Stomach (tissue), 9 donors: ENCODE data around the gene MYPN. TPM values are rescaled to one million over a fixed set of nuclear protein-coding genes. Genes with fewer than 3 reads are reported as not detected.

Source experiments
- DNase-seq, 2 donors: peaks; one replicate each; pipeline versions ENCODE4 v3.0.0 to v3.0.0-alpha.2; 2013 to 2019
- H3K27ac ChIP-seq, 5 donors: fragments of 200-600 bp in 4 of 5; sonication (generic) in 4 of 5; one replicate each; pipeline ENCODE4 v1.5.1; 2013 to 2019; ENCODE audit warnings: mild to moderate bottlenecking in 1 of 5, moderate library complexity in 1 of 5
- H3K27me3 ChIP-seq, 3 donors: fragments of 200-600 bp; sonication (generic); one replicate each; pipeline ENCODE4 v1.5.1; 2017 to 2019; ENCODE audit warnings: mixed run types in 1 of 3
- H3K36me3 ChIP-seq, 4 donors: fragments of 200-600 bp; sonication (generic); 1 replicate in 3 of 4; 2 replicates in 1 of 4; pipeline ENCODE4 v1.5.1; 2016 to 2019
- H3K4me1 ChIP-seq, 4 donors: fragments of 200-600 bp; sonication (generic); one replicate each; pipeline ENCODE4 v1.5.1; 2016 to 2019
- H3K4me3 ChIP-seq, 4 donors: fragments of 200-600 bp; sonication (generic) in 3 of 4; one replicate each; pipeline ENCODE4 v1.5.1; 2016 to 2019; ENCODE audit warnings: mild to moderate bottlenecking in 1 of 4
- H3K9me3 ChIP-seq, 4 donors: fragments of 200-600 bp; sonication (generic); one replicate each; pipeline ENCODE4 v1.5.1; 2016 to 2019
- EP300 ChIP-seq: sonication (generic); formaldehyde crosslinking; IDR thresholded peaks from one replicate; pipeline ENCODE4 v1.6.1; 2017; ENCODE audit warnings: antibody characterized with exemption
- POLR2A ChIP-seq, 4 donors: fragments of 450-650 bp; IDR thresholded peaks; one replicate each; pipeline ENCODE4 v1.6.1; 2016; ENCODE audit warnings: antibody characterized with exemption in 4 of 4, control low read depth in 2 of 4, mild to moderate bottlenecking in 1 of 4, moderate library complexity in 1 of 4
- POLR2AphosphoS5 ChIP-seq, 3 donors: sonication (generic); formaldehyde crosslinking; IDR thresholded peaks; one replicate each; pipeline ENCODE4 v1.6.1; 2016; ENCODE audit warnings: antibody characterized with exemption in 3 of 3
- WGBS, 5 donors: extraction: QIAGEN DNeasy Blood & Tissue Kit in 3 of 5; methylation state at CpG; one replicate each; pipeline versions ENCODE4 v1.1.5 to v1.1.7; 2013 to 2018; 5-methylcytosine and 5-hydroxymethylcytosine counted together
- intact Hi-C: fragments of 100-400 bp; cut with DNase I; formaldehyde crosslinking; loops from one replicate; pipeline ENCODE4 v1.15.1; 2023; ENCODE audit warnings: low total_unique reads
- polyA plus RNA-seq, 3 donors: library from polyadenylated mRNA; stranded (reverse); fragments of 200-250 nt; gene quantifications; one replicate each; pipeline ENCODE4 v1.2.3, GENCODE V29; 2013
- total RNA-seq, 5 donors: library from RNA; depleted of rRNA; stranded (reverse); fragments of >200 nt; gene quantifications; one replicate each; pipeline versions ENCODE4 v1.1.0 to v1.2.3, GENCODE V29; 2014 to 2016
- TF ChIP-seq, protein P1 (sequence below), 7 experiments: fragments of 450-650 bp in 4 of 7; fragments of 200-600 bp in 3 of 7; sonication (generic) in 3 of 7; IDR thresholded peaks; one replicate each; pipeline ENCODE4 v1.5.1; 2016 to 2019; ENCODE audit warnings: antibody characterized with exemption in 7 of 7, control low read depth in 2 of 7, mild to moderate bottlenecking in 1 of 7
- donor health status: healthy with polysubstance abuse.
- donor health status: Bipolar disorder and iron deficiency.
- donor health status: healthy.

MYPN gene
- total and polyA plus RNA-seq, 8 donors, result 0.06 to 0.76 (median 0.40) TPM; not detected in 4

DNA sequence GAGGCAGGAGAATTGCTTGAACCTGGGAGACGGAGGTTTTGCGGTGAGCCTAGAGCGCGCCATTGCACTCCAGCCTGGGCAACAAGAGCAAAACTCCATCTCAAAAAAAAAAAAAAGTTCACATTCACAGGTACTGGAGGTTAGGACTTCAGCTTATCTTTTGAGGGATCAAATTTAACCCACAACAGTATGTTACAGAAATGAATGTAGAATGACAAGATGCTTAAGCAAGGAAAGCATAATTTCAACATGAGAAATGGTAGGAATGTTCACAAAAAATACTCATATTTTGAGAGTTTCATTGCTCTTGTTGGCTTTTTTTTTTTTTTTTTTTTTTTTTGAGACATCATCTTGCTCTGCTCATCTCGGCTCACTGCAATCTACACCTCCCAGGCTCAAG, 32.3 kb upstream of the MYPN start:
- Histone ChIP-seq H3K9me3 (no peaks in the 10 kb centered on the region), H3K36me3 (no peaks in the 10 kb centered on the region), H3K4me1 (peaks cover 11 to 25% (median 19%) of the 10 kb centered on the region in 4 donors), H3K27me3 (peaks cover 0 to 1% (median 0%) of the 10 kb centered on the region in 3 donors), H3K27ac (no peak overlapping the region), H3K4me3 (no peak overlapping the region)
- TF ChIP-seq EP300, result no peak
- TF ChIP-seq POLR2AphosphoS5 (IDR thresholded peaks at IDR 0.05), result no peak
- TF ChIP-seq, protein P1, sequence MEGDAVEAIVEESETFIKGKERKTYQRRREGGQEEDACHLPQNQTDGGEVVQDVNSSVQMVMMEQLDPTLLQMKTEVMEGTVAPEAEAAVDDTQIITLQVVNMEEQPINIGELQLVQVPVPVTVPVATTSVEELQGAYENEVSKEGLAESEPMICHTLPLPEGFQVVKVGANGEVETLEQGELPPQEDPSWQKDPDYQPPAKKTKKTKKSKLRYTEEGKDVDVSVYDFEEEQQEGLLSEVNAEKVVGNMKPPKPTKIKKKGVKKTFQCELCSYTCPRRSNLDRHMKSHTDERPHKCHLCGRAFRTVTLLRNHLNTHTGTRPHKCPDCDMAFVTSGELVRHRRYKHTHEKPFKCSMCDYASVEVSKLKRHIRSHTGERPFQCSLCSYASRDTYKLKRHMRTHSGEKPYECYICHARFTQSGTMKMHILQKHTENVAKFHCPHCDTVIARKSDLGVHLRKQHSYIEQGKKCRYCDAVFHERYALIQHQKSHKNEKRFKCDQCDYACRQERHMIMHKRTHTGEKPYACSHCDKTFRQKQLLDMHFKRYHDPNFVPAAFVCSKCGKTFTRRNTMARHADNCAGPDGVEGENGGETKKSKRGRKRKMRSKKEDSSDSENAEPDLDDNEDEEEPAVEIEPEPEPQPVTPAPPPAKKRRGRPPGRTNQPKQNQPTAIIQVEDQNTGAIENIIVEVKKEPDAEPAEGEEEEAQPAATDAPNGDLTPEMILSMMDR (IDR thresholded peaks at IDR 0.05), result no peak
- no peak for TF ChIP-seq POLR2A (IDR thresholded peaks at IDR 0.05)
- 92 to 99% (median 97%) methylated on average over 5 of the region's 5 CpGs for WGBS, 5 donors
- no peak for DNase-seq
- intact Hi-C loops, result loop anchor here (10.0 kb wide), 1 partner anchor 258 kb away; the partner anchor contains the start of genes HNRNPH3 and PBLD

DNA sequence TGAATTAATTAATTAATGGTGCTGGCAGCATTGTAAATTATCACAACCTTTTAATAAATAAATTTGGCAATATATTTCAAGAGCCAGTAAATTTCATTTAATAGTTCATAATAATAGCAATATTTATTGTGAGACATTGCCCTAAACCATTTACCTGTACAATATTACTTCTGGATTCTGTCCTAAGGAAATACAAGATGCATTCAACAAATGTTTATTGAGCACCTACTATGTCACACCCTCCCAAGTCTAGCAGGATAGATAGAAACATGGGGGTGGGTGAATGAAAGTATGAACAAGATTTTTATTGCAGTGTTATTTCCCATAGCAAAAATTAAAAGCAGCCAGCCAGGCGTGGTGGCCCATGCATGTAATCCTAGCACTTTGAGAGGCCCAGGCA, 29.9 kb upstream of the MYPN start:
- TF ChIP-seq EP300 (no peak), POLR2A (IDR thresholded peaks at IDR 0.05) (no peak), POLR2AphosphoS5 (IDR thresholded peaks at IDR 0.05) (no peak)
- TF ChIP-seq, protein P1 (IDR thresholded peaks at IDR 0.05), result no peak
- peaks cover 0 to 5% (median 0%) of the 10 kb centered on the region in 4 donors for H3K4me1 ChIP-seq
- intact Hi-C loops, result loop anchor here (10.0 kb wide), 1 partner anchor 255 kb away; the partner anchor contains the start of genes HNRNPH3 and PBLD
- DNase-seq, result no peak
- H3K27ac ChIP-seq, result no peak overlapping the region
- no peaks in the 10 kb centered on the region for H3K36me3 ChIP-seq
- 90 to 94% (median 93%) methylated on average over 1 of the region's 1 CpG for WGBS, 5 donors
- H3K4me3 ChIP-seq, result no peak overlapping the region
- H3K9me3 ChIP-seq, result no peaks in the 10 kb centered on the region
- peaks cover 0 to 4% (median 0%) of the 10 kb centered on the region in 3 donors for H3K27me3 ChIP-seq

DNA sequence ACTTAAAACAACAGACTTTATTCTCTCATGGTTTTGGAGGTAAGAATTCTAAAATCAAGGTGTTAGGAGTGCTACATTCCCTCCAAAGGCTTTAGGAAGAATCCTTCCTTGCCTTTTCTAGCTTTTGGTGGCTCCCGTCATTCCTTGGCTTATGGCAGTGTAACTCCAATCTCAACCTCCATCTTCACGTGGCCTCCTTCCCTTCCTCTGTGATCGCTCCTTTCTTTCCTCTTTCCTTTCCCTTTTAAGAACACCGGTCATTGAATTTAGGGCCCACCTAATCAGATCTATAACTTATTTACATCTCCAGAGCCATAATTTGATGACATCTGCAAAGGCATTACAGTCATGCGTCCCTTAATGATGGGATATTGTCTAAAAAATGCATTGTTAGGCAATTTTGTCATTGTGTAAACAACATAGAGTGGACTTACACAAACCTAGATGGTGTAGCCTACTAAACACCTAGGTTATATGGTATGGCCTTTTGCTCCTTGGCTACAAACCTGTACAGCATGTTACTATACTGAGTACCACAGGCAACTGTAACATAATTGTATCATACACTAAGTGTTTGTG, 28.3 kb upstream of the MYPN start:
- H3K4me3 ChIP-seq, result no peak overlapping the region
- H3K27me3 ChIP-seq, result peaks cover 0 to 4% (median 0%) of the 10 kb centered on the region in 3 donors
- H3K27ac ChIP-seq, result no peak overlapping the region
- H3K4me1 ChIP-seq, result no peaks in the 10 kb centered on the region
- DNase-seq, result no peak
- intact Hi-C loops, result loop anchor here (5.0 kb wide), 1 partner anchor 71 kb away; no protein-coding TSS in a partner anchor
- TF ChIP-seq POLR2A (IDR thresholded peaks at IDR 0.05), result no peak
- no peak for TF ChIP-seq EP300
- TF ChIP-seq, protein P1 (IDR thresholded peaks at IDR 0.05), result no peak
- no peak for TF ChIP-seq POLR2AphosphoS5 (IDR thresholded peaks at IDR 0.05)
- H3K9me3 ChIP-seq, result no peaks in the 10 kb centered on the region
- WGBS, 5 donors, result 76 to 86% (median 84%) methylated on average over 5 of the region's 5 CpGs
- H3K36me3 ChIP-seq, result no peaks in the 10 kb centered on the region

DNA sequence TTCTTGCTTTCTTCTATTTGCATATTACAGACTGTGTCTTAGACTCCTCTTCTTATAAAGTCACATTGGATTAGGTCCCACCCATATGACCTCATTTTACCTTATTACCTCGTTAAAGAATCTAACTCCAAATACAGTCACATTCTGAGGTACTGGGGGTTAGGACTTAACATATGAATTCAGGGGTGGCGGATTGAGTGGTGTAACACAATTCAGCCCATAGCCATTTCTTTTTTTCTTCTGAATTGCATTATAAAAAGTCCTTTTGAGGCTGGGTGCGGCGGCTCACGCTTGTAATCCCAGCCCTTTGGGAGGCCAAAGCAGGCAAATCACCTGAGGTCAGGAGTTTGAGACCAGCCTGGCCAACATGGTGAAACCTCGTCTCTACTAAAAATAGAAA, 27.4 kb upstream of the MYPN start:
- no peak for TF ChIP-seq POLR2A (IDR thresholded peaks at IDR 0.05)
- Histone ChIP-seq H3K27me3 (peaks cover 0 to 4% (median 0%) of the 10 kb centered on the region in 3 donors), H3K4me1 (no peaks in the 10 kb centered on the region), H3K9me3 (no peaks in the 10 kb centered on the region), H3K27ac (no peak overlapping the region), H3K4me3 (no peak overlapping the region), H3K36me3 (no peaks in the 10 kb centered on the region)
- intact Hi-C loops, result loop anchor here (5.0 kb wide), 1 partner anchor 70 kb away; no protein-coding TSS in a partner anchor
- DNase-seq, result no peak
- 82 to 86% (median 86%) methylated on average over 6 of the region's 6 CpGs for WGBS, 5 donors

DNA sequence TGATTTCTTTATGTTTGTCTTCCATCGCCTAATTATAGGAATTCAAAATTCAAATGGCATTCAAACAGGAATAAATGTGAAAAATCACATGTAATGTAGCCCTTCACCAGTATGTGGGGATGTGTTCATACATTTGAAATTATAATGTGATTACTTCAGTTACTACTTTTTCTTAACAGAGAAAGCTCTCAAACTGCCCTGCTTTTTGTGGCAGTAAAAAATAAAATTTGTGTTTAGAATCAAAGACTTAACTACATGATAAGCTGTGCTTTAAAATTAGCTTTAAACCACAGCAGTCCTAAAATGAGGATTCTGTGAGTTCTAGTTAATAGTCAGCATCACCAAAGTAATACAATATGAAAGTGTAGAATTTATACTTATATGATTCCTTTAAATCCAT, 26.4 kb upstream of the MYPN start:
- WGBS, 5 donors, result 17 to 44% (median 36%) methylated on average over 1 of the region's 1 CpG
- no peaks in the 10 kb centered on the region for H3K36me3 ChIP-seq
- no peak for TF ChIP-seq EP300
- TF ChIP-seq, protein P1 (IDR thresholded peaks at IDR 0.05), result peak in 3 of 7 experiments; percentile 13 to 43 (median 26)
- peaks cover 0 to 2% (median 0%) of the 10 kb centered on the region in 4 donors for H3K4me1 ChIP-seq
- H3K9me3 ChIP-seq, result no peaks in the 10 kb centered on the region
- H3K4me3 ChIP-seq, result no peak overlapping the region
- intact Hi-C loops, result loop anchor here (5.0 kb wide), 1 partner anchor 69 kb away; no protein-coding TSS in a partner anchor
- no peak overlapping the region for H3K27ac ChIP-seq
- DNase-seq, result peak in 1 of 2 donors; percentile 47
- H3K27me3 ChIP-seq, result peaks cover 0 to 4% (median 0%) of the 10 kb centered on the region in 3 donors
